ENCODE measurements around the gene GSTP1. TPM values are rescaled to one million over a fixed set of nuclear protein-coding genes. Genes with fewer than 3 reads are reported as not detected.

The GSTP1 gene
- total and polyA plus RNA-seq, 9 of the 15 experiments (the other 6 are each of a cell fraction or from before 2014, with no cell fraction given) = 592 to 2,150 (median 1,204) TPM

GRCh38 chr11:67583247-67584204, at the start of gene GSTP1 (continued):
- TF ChIP-seq HDAC8 (tag; IDR thresholded peaks at IDR 0.05) = no peak
- no peak for TF ChIP-seq ZNF830 (CRISPR knock-in tag; IDR thresholded peaks at IDR 0.05)
- TF ChIP-seq BRF2 (IDR thresholded peaks at IDR 0.05; ENCODE audit: borderline replicate concordance, insufficient read depth, insufficient read length) = no peak
- no peak for TF ChIP-seq SP2 (IDR thresholded peaks at IDR 0.05; ENCODE audit: extremely low read depth, low read depth, low read length, poor library complexity, severe bottlenecking)
- TF ChIP-seq SIRT6 (IDR thresholded peaks at IDR 0.05; ENCODE audit: low read depth, low read length) = no peak
- peak; percentile 28 for TF ChIP-seq E2F8 (IDR thresholded peaks at IDR 0.05; ENCODE audit: low read depth, partially characterized antibody)
- TF ChIP-seq MAFK (IDR thresholded peaks at IDR 0.05; ENCODE audit: low read length) = peak; percentile 85
- no peak for TF ChIP-seq NFRKB (IDR thresholded peaks at IDR 0.05; ENCODE audit: low read depth)
- no peak for TF ChIP-seq MEF2A (IDR thresholded peaks at IDR 0.05; ENCODE audit: control insufficient read depth, low read depth, low read length)
- TF ChIP-seq ZNF143 (CRISPR knock-in tag; IDR thresholded peaks at IDR 0.05) = 0 out of 2 replicates have a peak, but pooled peaks have one; percentile 28
- peak; percentile 92 for TF ChIP-seq TFAP4 (CRISPR knock-in tag; IDR thresholded peaks at IDR 0.05; ENCODE audit: borderline replicate concordance)
- no peak for TF ChIP-seq HMG20A (CRISPR knock-in tag; conservative IDR thresholded peaks at IDR 0.05)
- TF ChIP-seq CREBBP (IDR thresholded peaks at IDR 0.05; ENCODE audit: low read depth, low read length) = no peak
- TF ChIP-seq SIN3B (IDR thresholded peaks at IDR 0.05; ENCODE audit: low read depth) = peak; percentile 33; the same call in 1 of the 2 replicates
- TF ChIP-seq NELFE (IDR thresholded peaks at IDR 0.05; ENCODE audit: insufficient read depth, insufficient read length) = no peak
- TF ChIP-seq ETS2 (tag; IDR thresholded peaks at IDR 0.05; ENCODE audit: borderline replicate concordance, poor library complexity, severe bottlenecking) = no peak
- TF ChIP-seq HDGF (IDR thresholded peaks at IDR 0.05) = no peak
- peak; percentile 27; the same call in 1 of the 2 replicates for TF ChIP-seq NFIC (IDR thresholded peaks at IDR 0.05)
- TF ChIP-seq GABPA (tag; conservative IDR thresholded peaks at IDR 0.05; ENCODE audit: low read depth) = no peak
